Putamen (tissue), 1 donor: Measurements from ENCODE around the gene HCFC1.

Source experiments
- DNase-seq: peaks from one replicate; pipeline ENCODE4 v3.0.0-alpha.2; 2016; ENCODE audit warnings: low spot score

The HCFC1 gene

GRCh38 chrX:153903238-153903980 is 68.2 kb downstream of the HCFC1 start:
- no peak for DNase-seq

DNA sequence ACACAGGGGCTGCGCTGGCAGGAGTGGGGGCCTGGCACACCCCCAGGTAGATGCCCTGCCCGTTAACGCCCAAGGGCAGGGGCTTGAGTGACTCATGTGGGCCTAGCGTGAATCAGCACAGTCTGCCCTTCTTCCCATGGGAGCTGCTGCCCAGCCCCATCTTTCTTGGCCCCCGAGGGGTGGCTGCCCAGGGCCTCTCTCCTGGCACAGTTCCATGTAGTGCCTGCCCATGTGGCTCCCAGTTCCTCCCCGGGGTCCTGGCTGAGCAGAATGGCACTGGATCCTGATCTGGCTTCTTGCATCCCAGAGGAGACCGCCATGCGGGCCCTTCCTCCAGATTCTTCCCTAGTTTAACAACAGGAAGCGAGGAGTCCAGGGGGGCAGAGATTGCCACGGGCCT is 69.2 kb downstream of the HCFC1 start:
- no peak for DNase-seq

- no peak for DNase-seq
Measured at GRCh38 chrX:153901753-153902140, 69.9 kb downstream of the HCFC1 start.

DNA sequence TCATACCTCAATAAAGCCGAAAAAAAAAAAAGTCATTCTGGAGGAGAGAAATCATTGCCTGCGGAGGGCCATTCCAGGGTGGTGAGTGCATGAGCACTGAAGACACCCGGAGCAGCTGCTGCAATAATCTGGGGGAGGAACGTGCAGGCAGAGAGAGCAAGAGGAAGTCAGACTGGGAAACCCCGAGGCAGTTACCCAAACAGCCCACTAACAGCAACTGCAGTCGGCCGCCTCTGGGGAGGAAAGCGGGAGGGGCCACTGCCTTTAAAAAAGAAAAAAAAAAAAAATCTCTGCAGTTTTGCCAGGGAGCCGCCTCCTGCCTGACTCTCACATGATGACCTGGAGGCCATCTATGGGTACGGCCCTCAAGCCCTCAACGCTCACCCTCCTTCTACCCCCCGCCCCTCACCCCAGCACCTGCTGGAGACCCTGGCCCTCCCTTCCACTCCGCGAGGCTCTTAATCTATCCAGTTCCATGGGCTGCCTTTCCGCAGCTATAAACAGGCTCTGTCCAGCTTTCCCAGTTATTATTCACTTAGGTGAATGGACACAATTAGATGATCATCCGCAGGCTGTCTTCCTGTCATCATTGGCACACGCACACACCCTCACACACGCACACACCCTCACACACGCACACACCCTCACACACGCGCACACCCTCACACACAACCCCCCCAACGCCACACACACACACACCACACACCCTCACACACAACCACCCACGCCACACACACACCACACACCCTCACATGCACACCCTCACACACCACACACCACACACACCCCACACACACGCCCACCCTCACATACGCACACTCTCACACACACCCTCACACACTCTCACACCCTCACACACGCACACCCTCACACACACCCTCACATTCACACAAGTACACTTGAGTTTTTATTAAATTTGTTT is 70.5 kb downstream of the HCFC1 start:
- DNase-seq: no peak

DNA sequence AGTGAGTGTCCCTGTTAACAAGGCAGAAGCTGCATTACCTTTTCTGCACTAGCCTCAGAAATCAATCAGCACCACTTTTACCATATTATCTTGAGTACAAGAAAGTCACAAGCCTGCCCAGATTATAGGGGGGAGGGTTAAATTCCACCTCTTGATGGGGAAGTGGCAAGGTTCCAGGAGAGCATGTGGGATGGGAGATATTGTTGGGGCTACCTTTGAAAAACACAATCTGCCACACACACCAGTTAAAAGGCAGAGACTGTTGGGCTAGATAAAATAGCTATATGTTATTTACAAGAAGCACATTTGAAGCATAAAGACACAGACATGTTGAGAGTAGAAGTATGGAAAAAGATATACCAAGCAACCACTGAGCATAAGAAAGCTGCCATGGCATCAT is 73.7 kb downstream of the HCFC1 start:
- DNase-seq: no peak
